Type B pancreatic cell (in vitro differentiated cells): Measurements from ENCODE around the gene SLCO1A2. TPM values are rescaled to one million over a fixed set of nuclear protein-coding genes. Genes with fewer than 3 reads are reported as not detected.
"Not testable (repeated sequence)": the region's sequence is repeated elsewhere in the genome, so short reads cannot be mapped to it uniquely, and the experiment has no call there.

ENCODE experiments used
- DNase-seq: peaks from one replicate; pipeline ENCODE4 v3.0.0; 2021; ENCODE audit warnings: mixed read lengths; ENCODE audit not compliant: unreplicated experiment; ENCODE audit errors: extremely low spot score
- H3K27ac Mint-ChIP-seq: 2 replicates; pipeline ENCODE4 v1.8.0; 2021; ENCODE audit warnings: mild to moderate bottlenecking, mixed read lengths
- H3K27me3 Mint-ChIP-seq: 2 replicates; pipeline ENCODE4 v1.8.0; 2021; ENCODE audit warnings: mixed read lengths
- H3K36me3 Mint-ChIP-seq: 2 replicates; pipeline ENCODE4 v1.8.0; 2021; ENCODE audit warnings: mixed read lengths
- H3K4me1 Mint-ChIP-seq: one replicate; pipeline ENCODE4 v1.8.0; 2021; ENCODE audit warnings: mixed read lengths; ENCODE audit not compliant: unreplicated experiment
- H3K4me3 Mint-ChIP-seq: 2 replicates; pipeline ENCODE4 v1.8.0; 2021; ENCODE audit warnings: mild to moderate bottlenecking, mixed read lengths
- H3K9me3 Mint-ChIP-seq: 2 replicates; pipeline ENCODE4 v1.8.0; 2021; ENCODE audit warnings: mixed read lengths
- CTCF ChIP-seq: fragments of 200-600 bp; sonication (generic); conservative IDR thresholded peaks from 2 replicates; pipeline ENCODE4 v1.5.0; 2021; ENCODE audit warnings: antibody characterized with exemption, mild to moderate bottlenecking
- total RNA-seq: library from RNA; stranded (reverse); gene quantifications from 2 replicates; pipeline ENCODE4 v1.2.1, GENCODE V29; 2021; ENCODE audit warnings: low replicate concordance

Gene SLCO1A2
- total RNA-seq, 1 donor from 2014 or later = 0.82 TPM

GRCh38 chr12:21370845-21371449 lies 36.2 kb upstream of the SLCO1A2 start:
- Mint-ChIP-seq H3K4me1 (no peaks in the 10 kb centered on the region), H3K9me3 (no peaks in the 10 kb centered on the region), H3K27ac (no peak overlapping the region), H3K36me3 (no peaks in the 10 kb centered on the region), H3K27me3 (peaks cover 5% of the 10 kb centered on the region), H3K4me3 (no peak overlapping the region)
- no peak for TF ChIP-seq CTCF
- no peak for DNase-seq

- Mint-ChIP-seq H3K4me3 (no peak overlapping the region), H3K4me1 (no peaks in the 10 kb centered on the region), H3K9me3 (no peaks in the 10 kb centered on the region), H3K27me3 (peaks cover 5% of the 10 kb centered on the region), H3K27ac (no peak overlapping the region), H3K36me3 (no peaks in the 10 kb centered on the region)
- no peak for TF ChIP-seq CTCF
- no peak for DNase-seq
Observed at GRCh38 chr12:21369141-21369980, 34.6 kb upstream of the SLCO1A2 start.

- not testable (repeated sequence) for H3K4me3 Mint-ChIP-seq, H3K27me3 Mint-ChIP-seq, H3K36me3 Mint-ChIP-seq, H3K4me1 Mint-ChIP-seq, H3K9me3 Mint-ChIP-seq, DNase-seq, H3K27ac Mint-ChIP-seq
Observed at GRCh38 chr12:21360632-21361031, 25.9 kb upstream of the SLCO1A2 start.

GRCh38 chr12:21354641-21355040 lies 19.9 kb upstream of the SLCO1A2 start:
- H3K36me3 Mint-ChIP-seq = no peaks in the 10 kb centered on the region
- no peak for TF ChIP-seq CTCF
- no peaks in the 10 kb centered on the region for H3K27me3 Mint-ChIP-seq
- no peaks in the 10 kb centered on the region for H3K9me3 Mint-ChIP-seq
- DNase-seq = no peak
- no peak overlapping the region for H3K4me3 Mint-ChIP-seq
- H3K4me1 Mint-ChIP-seq = no peaks in the 10 kb centered on the region
- no peak overlapping the region for H3K27ac Mint-ChIP-seq

- no peak for TF ChIP-seq CTCF
- Mint-ChIP-seq H3K9me3 (no peaks in the 10 kb centered on the region), H3K27ac (no peak overlapping the region), H3K4me1 (no peaks in the 10 kb centered on the region), H3K36me3 (no peaks in the 10 kb centered on the region), H3K4me3 (no peak overlapping the region), H3K27me3 (no peaks in the 10 kb centered on the region)
- no peak for DNase-seq
Observed at GRCh38 chr12:21353948-21354347, 19.2 kb upstream of the SLCO1A2 start.

GRCh38 chr12:21353487-21353886 lies 18.8 kb upstream of the SLCO1A2 start:
- Mint-ChIP-seq H3K4me1 (no peaks in the 10 kb centered on the region), H3K9me3 (no peaks in the 10 kb centered on the region), H3K27ac (no peak overlapping the region), H3K4me3 (no peak overlapping the region), H3K27me3 (no peaks in the 10 kb centered on the region), H3K36me3 (no peaks in the 10 kb centered on the region)
- DNase-seq = no peak
- no peak for TF ChIP-seq CTCF
